Activated CD4-positive, alpha-beta T cell treated with anti-CD3 and anti-CD28 coated beads for 1 hour (primary cell): ENCODE results near the gene TEX44.
A peak's percentile ranks its signal among the peaks of the same experiment; 100 is the strongest.
"Not testable (repeated sequence)": the region's sequence is repeated elsewhere in the genome, so short reads cannot be mapped to it uniquely, and the experiment has no call there.

Experiments
- DNase-seq: peaks from one replicate; pipeline ENCODE4 v3.0.0-alpha.2; 2020

The TEX44 gene

DNA sequence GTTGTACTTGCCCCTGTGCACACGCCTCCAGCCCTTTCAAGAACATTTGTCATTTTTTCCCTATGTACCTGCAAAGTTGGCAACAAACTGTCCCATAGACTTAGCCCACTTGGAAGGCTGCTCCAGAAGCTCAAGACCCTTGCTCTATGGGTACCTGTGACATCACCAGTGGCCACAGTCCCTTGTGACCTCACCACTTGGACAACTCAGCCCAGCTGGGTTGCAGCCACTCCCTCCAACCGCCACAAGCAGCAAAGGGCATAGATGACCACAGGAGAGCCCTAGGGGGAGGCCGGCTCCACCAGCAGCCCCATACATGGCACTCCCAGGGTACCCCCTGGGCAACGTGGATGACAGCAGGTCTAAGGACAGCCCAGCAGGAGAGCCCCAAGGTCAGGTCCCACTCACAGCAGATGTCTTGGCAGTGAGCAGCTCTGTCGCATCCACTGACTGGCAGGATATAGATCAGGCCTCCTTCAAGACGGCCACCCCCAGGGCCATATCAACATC is at the start of gene TEX44:
Gene TEX44, plus strand, starts transcription at position 229 of the 510 bp plus-strand sequence. Its CDS starts 88 bp downstream, at position 317.
- DNase-seq, result no peak

DNA sequence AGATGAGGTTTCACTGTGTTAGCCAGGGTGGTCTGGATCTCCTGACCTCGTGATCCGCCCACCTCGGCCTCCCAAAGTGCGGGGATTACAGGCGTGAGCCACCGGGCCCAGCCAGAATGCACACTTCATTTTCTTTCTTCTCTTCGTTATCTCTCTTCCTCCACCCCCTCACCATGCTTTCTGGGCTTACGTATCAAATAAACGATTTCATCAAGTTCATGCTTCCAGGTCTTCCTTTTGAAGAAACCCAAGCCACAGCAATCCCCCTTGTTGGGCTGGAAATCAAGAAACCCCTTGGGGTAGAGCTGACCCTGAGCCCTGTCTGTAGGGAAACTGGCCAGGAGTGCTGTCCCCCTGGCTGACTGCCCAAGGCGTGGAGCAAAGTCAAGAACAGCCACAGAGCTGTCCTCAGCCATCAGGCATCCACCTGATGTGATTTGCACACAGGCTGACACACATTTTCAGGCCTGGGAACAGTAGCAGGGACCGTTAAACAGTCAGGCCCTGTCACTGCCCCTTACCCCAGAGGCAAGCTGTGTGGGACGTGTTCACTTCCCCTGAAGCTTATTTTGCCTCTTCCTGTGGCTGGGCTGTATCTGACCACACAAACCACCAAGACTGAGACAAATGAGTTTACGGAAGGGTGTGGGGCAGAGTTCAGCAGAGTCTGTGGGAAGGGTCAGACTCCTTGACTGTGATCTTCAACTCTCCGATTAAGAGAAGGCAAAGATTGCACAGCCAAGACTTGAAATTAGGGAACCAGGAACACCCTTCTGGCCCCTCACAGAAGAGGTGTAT is 47.4 kb upstream of the TEX44 start:
- no peak for DNase-seq

DNA sequence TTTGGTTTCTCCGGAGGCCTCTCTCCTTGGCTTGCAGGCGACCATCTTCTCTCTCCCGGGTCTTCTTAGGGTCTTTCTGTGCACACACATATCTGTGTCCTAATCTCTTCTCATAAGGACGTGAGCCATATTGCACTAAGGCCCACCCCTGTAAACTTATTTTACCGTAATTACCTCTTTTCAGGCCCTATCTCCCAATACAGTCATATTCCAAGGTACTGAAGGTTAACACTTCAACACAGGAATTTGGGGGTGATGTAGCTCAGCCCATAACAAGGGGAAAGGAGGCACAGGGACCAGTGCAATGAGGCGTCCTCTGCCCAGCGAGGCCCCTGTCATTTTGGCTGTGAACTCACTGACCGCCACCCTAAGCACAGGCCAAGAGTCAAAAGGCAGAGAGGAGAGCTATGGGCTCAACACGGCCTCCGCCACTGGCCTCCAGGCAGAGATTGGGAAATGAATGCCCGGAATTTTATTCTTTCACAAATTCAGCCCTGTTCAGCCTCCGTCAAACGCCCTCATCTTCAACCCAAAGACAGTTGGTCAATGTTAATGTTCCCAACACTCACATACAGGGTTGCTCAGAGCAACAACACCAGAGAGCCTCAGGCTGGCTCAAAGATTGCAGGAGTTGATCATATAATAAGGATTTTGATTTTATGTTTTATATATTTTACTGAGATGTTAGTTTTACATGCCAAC is 46.5 kb upstream of the TEX44 start:
- DNase-seq, result no peak

DNA sequence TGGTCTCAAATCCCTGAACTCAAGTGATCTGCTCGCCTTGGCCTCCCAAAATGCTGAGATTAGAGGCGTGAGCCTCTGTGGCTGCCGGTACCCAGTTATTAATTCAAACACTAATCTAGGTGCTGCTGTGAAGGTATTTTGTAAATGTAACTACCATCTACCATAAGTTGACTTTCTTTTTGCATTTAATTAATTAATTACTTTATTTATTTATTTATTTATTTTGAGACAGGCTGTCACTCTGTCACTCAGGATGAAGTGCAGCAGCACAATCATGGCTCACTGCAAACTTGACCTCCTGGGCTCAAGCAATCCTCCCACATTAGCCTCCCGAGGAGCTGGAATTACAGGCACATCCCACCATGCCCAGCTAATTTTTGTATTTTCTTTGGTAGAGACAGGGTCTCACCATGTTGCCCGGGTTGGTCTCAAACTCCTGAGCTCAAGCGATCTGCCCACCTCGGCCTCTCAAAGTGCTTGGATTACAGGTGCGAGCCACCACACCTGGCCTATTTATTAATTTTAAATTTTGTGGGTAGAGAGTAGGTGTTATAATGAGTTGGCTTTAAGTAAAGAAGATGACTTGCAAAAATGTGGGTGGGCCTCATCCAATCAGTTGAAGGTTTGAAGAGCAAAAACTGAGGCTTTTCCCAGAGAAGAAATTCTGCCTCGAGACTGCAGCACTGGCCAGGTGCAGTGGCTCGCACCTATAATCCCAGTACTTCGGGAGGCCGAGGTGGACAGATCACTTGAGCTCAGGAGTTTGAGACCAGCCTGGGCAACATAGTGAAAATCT is 45.2 kb upstream of the TEX44 start:
- no peak for DNase-seq

DNA sequence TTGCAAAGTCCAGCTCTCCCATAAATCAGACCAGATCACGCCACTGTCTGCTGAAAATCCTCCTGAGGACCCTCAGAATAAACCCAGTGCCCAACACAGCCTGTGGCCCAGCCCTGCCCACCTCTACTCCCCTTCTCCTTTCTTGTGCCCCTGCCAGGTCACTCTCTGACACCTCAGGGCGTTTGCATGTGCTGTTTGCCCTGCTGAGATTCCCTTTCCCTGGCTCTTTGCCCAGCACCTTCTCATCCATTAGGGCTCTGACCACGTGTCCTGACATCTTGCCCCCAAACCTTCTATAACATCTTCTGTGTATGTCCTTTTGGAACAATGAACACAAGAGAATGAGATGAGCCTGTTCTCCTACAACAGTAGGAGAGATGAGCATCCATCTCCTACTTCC is 43.9 kb upstream of the TEX44 start:
- no peak for DNase-seq

DNA sequence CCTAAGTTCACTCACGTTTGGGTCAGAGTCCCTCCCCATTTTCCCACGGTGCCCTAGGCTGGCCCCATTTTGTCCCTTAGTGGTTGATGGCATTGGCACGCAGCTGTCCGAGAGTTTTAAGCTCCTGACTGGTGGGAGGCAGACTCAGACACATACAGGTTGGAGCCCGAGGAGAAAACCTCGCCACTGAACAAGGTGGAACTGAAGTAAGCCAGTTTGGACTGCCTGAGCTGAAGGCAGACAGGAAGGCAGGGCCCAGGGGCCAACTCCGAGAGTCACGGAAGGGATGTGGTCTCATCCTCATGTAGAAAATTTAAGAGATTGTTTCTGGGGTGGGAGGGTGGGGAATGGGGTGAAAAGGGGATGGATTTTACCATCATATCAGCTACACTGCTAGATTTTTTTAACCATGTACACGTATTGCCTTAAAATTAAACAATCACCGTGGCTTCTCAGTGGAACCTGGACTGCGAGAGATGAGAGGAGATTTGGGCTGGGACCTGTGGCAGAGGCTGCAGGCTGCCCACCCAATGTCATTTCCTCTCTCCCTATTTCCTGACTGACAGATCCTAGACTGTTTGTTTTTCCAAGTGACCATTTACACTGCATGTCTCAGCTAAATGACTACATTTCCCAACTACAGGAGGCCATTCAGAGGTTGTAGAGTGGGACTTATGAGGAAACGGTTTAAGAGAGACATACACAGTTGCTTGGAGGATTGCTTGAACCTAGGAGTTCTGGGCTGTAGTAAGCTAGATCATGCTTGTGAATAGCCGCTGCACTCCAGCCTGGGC is 43.0 kb upstream of the TEX44 start:
- no peak for DNase-seq

DNA sequence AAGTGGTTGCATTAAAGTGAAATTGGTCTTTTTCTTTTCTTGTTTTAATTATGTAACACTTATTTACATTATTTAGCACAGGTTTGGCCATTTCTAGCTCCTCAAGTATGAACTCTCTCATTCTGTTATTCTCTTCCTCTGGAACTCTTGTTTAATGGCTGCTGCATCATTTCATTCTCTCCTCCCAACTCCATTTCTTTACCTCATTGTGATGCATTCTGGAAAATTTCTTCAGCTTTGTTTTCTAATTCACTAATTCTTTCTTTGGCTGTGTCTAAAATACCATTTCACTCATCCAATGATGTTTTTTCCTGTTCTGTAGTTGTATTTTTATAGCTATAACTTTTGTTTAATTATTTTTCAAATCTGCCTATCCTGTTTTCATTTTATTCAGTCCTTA is 39.9 kb upstream of the TEX44 start:
- DNase-seq, result no peak

DNA sequence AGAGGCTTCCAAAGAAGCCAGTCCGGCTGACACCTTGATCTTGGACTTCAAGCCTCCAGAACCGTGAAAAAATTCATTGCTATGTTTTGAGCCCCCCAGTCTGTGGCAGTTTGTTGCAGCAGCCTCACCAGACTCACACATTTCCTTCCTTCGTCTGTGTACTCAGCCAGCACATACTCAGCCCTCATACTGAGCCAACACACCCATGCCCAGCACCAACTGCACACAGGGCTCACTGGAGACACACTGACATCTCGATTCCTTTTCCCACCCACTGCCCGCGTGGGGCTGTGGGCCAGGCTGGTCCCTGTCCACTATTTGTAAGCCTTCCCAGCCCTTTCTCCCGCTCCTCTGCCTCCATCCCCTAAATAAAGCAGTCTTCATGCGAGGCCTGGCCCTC is 38.3 kb upstream of the TEX44 start:
- no peak for DNase-seq

DNA sequence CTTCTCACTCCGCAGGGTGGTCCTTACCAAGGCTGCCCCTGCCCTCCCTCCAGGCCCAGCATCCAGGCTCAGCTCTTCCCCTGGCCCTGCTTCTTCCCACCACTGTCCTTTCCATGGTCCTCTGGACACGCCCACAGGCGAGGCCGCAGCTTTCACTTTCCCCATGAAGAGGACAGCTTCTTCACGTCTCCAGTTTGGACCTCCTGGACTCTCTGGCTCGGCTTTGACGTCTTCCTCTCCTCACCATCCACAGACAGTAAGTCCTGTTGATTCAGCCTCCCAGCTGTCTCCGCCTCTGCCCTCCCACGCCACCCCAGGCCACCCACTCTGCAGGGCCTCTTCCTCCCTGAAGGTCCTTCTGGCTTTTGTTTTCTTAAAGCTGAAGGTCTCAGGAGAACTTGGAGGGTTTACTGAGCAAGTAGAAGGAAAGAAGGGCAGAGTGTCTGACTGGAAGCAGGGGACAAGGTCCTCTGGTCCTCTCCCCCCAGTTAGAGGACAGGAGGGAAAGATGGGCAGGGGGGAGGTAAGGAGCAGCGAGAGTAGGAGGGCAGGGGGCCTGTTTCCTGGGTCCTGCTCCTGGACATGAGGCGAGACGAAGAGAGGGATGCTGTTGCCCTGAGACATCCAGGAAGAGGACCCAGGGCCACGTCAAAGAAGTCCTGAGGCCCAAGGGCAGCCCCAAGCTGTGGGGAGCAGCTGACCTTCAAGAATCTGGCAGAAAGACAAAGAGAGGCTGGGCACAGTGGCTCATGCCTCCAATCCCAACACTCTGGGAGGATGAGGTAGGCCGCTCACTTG is 37.7 kb upstream of the TEX44 start:
- no peak for DNase-seq

DNA sequence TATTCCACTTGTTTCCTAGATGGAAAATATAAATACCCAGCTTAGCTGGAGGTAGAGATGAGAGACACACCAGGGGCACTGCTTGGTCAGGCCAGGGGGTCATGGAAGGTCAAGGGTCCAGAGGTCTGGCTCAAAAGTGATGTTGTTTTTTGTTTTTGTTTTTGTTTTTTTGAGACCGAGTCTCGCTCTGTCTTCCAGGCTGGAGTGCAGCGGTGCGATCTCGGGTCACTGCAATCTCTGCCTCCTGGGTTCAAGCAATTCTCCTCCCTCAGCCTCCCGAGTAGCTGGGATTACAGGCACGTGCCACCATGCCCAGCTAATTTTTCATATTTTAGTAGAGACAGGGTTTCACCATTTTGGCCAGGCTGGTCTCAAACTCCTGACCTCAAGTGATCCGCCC is 36.2 kb upstream of the TEX44 start:
- not testable (repeated sequence) for DNase-seq

DNA sequence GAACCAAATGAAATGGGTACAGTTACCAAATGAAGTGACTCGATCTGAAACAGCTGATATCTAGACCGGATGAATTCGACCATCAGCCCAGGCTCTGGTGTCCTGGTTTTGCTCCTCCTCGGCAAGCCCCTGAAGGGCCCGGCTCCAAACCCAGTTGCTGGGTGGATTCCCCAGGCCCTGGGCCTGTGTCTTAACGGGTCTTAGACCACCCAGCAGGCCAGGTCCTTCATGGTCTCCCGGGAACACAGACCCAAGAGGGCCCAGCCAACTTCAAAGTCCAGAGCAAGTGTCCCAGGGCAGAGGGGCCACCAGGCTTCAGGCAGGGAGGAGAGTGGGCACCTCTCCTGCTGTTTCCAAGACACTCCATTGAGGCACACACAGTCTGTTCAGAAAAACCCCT is 35.7 kb upstream of the TEX44 start:
- DNase-seq, result no peak

DNA sequence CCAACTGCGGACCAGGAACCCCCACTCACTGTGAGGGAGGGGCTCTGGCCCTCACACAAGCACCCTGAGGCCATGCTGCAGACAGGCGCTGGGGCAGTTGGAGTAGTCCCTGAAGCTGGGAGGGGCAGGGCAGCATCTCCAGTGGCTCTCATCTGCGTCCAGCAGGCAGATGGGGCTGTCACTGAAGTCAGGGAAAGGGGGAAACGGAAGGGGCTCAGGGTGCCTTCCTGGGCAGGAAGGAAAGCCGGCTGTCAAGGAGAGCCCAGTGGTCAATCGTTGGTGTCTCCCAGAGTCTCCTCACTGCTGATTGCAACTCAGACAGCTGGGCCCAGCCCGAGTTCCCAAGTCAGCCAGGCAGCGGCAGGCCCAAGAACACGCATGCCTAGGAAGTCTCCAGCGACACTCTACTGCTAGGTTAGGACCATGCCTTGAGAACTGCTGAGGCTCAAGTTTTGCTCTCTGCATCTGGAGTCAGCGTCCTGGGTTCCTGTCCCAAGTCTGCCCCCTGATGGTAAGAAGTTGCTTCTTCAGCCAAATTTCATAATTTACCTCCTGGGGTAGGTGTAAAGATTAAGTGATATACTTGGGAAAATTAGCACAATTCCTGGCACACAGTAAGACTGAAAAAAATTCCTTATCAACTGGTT is 35.0 kb upstream of the TEX44 start:
- peak; percentile 23 for DNase-seq

DNA sequence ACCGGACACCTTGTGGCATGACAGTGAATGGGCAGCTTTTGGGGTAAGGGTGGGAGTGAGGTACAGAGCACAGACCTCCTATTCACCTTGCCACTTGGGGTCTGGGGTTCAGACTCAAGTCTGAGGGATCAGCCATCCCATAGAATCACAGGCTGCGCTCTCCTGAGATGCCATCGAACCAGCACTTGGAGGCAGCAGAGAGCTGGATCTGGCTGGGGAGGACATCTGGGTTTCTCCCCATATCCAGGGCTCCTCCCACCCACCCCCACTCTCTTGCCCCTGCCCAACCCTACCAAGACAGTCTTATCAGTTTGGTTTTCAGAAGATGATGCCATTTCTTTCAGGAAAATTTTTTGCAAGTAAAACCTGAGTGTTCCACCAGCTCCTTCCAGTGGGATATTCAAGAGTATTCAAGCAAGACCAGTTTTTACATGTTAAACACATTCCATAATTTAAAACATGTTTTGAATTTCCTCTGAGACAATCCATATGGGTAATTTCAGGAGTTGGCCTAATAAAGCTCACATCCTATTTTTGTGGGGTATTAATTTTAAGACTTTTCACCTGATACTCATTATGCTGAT is 29.2 kb upstream of the TEX44 start:
- DNase-seq, result no peak

DNA sequence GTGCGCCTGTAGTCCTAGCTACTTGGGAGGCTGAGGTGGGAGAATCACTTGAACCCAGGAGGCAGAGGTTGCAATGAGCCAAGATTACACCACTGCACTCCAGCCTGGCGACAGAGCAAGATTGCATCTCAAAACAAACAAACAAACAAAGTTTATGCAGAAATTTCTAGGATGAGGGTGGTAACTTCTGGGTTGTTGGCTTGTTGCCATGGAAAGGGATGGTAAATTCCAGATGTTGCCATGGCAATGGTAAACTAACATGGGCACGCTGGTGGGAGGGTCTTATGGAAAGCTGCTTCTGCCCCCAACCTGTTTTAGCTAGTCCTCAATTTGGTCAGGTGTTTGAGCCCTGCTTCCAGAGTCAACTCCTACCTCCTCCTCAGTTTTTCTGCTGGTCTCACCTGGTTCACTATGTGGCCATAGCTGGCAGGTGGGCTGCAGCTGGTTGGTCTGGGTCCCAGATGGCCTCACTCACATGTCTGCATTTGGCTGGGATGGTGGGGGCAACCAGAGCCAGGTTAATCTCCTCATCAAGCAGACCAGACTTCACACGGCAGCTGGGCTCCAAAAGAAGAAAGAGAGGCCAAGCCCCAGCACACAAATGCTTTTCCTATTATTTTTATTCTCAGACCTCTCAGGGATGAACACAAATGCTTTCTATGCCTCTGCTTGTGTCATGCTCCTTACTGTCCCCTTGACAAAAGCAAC is 26.6 kb upstream of the TEX44 start:
- no peak for DNase-seq

DNA sequence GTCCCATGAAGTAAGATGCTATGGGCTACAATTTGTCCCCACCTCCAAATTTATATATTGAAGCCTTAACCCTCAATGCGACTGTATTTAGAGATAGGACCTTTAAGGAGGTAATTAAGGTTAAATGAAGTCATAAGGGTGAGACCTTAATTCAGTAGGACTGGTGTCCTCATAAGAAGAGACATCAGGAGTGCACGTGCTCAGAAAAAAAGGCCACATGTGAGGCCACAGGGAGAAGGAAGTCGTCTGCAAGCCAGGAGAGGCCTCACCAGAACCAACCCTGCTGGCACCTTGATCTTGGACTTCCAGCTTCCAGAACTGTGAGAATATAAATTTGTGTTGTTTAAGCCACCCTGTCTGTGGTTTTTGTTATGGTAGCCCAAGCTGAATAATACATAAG is 25.5 kb upstream of the TEX44 start:
- no peak for DNase-seq

DNA sequence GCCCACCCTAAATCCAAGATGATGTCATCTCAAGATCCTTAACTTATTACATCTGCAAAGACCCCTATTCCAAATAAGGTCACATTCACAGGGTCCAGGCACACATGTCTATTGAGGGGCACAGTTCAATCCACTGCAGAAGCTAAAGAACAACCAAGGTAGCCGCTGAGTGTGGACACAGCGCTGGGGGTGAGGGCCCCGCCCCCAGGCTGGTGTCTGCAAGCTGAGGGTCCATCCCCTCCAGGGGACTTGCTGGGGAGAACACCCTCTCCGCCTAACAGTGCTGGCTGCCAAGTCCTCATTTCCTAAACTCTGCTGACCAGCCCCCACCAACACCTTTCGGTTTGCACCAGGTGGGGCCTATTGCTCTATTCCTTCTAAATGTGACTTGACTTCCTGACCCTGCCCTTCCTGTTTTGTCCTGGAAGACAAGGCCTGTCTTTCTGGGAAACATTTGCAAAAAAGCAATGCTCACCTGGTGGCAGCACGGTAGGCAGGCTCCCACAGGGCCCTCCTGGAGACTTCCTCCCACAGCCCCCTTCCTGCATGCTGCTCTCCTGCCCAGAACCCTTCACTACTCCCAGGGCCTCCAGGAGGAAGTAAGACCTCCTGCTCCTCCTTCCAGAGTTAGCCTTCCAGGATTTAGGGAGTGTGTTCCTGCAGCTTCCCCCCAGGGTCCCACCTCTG is 24.4 kb upstream of the TEX44 start:
- DNase-seq, result no peak

DNA sequence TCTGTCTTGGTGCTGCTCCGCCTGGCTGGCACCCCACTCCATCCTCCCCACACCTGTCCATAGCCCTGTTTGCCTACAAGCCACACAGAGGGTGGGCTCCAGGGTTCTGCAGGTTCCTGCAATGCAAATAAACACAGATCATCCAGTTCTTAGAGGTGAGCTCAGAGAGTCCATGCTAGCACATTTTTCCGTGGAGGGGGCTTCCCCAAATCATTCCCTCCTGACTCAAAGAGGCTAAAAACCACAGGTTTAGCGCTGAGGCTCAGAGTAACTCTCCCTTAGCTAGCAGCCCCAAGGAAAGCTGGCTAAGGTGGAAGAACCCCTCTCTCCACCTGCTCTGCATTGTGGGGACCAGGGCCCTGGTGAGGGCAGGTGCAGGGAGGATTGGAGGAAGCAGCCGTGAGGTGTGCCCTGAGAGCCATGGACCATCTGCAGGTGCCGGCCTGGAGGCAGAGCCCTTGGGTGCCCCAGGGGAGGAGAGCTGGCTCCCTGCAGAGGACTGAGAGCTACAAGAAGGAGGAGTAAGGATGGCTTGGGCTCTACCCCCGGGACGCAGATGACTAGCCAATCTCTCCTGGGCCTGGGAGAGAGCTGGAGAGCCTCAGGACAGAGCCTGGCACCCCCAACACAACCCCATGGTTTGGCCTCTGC is 23.8 kb upstream of the TEX44 start:
- DNase-seq, result no peak

DNA sequence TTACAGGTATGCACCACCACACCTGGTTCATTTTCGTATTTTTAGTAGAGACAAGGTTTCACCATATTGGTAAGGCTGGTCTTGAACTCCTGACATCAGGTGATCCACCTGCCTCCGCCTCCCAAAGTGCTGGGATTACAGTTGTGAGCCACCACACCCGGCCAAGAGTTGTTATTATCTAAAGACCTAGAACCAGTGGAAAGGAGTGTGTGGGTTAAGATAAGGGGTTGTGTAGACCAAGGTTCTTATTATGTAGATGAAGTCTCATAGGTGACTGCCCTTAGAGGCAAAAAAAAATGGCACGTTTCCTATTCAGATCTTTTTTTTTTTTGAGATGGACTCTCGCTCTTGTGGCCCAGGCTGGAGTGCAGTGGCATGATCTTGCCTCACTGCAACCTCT is 21.7 kb upstream of the TEX44 start:
- not testable (repeated sequence) for DNase-seq

DNA sequence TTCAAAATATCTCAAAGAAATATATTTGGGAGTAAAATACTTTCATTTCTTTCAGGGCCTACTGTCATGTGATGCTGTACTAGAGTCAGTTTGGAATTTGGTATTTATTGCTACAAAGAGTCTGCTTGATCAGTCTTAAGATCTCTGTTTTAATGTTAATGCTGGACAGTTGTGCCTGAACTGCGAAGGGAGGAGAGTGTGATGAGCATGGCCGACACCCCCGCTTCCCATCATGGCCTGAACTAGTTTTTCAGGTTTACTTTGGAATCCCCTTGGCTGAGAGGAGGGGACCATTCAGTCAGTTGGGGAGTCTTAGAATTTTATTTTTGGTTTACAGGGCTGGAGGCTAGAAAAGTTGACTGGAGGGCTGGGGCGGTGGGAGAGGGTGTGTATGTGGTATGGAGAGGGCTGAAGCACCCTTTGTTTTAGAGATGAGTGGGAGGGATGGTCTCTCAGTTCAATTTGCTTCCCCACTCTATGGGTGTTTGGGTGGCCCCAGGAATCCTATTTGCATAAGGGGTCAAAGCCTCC is 20.9 kb upstream of the TEX44 start:
- no peak for DNase-seq
